H9 (cell line): ENCODE data around the gene KIAA1671. TPM values are rescaled to one million over a fixed set of nuclear protein-coding genes. Genes with fewer than 3 reads are reported as not detected.

Experiments used
- DNase-seq: peaks from one replicate; pipeline ENCODE4 v3.0.0-alpha.2; 2017
- H2AFZ ChIP-seq: one replicate; pipeline ENCODE4 v1.6.1; 2013; ENCODE audit warnings: mild to moderate bottlenecking, low read length, control low read depth, moderate library complexity
- H2AK5ac ChIP-seq: 2 replicates; pipeline ENCODE4 v1.6.1; 2013; ENCODE audit warnings: low read length, control low read depth, mixed read lengths; ENCODE audit not compliant: insufficient read length
- H2BK120ac ChIP-seq: one replicate; pipeline ENCODE4 v1.6.1; 2013; ENCODE audit warnings: low read depth, mild to moderate bottlenecking, low read length, control low read depth, inconsistent platforms; ENCODE audit not compliant: poor library complexity, severe bottlenecking
- H2BK12ac ChIP-seq: 2 replicates; pipeline ENCODE4 v1.6.1; 2013; ENCODE audit warnings: low read length, control low read depth, mixed read lengths, low read depth; ENCODE audit not compliant: insufficient read length
- H2BK15ac ChIP-seq: 2 replicates; pipeline ENCODE4 v1.6.1; 2013; ENCODE audit warnings: low read depth, low read length, control low read depth
- H2BK20ac ChIP-seq: one replicate; pipeline ENCODE4 v1.6.1; 2013; ENCODE audit warnings: low read depth, mild to moderate bottlenecking, low read length, control low read depth, inconsistent platforms; ENCODE audit not compliant: poor library complexity, severe bottlenecking
- H2BK5ac ChIP-seq: 2 replicates; pipeline ENCODE4 v1.6.1; 2013; ENCODE audit warnings: low read length, control low read depth, mixed read lengths; ENCODE audit not compliant: insufficient read length
- H3K14ac ChIP-seq: 2 replicates; pipeline ENCODE4 v1.6.1; 2013; ENCODE audit warnings: low read length, control low read depth; ENCODE audit not compliant: insufficient read depth
- H3K18ac ChIP-seq: 2 replicates; pipeline ENCODE4 v1.6.1; 2013; ENCODE audit warnings: low read depth, mild to moderate bottlenecking, mixed read lengths, low read length, control low read depth; ENCODE audit not compliant: insufficient read length
- H3K23ac ChIP-seq: 2 replicates; pipeline ENCODE4 v1.6.1; 2013; ENCODE audit warnings: low read length, control low read depth, mixed read lengths, low read depth; ENCODE audit not compliant: insufficient read length
- H3K23me2 ChIP-seq: 2 replicates; pipeline ENCODE4 v1.6.1; 2013; ENCODE audit warnings: low read depth, mild to moderate bottlenecking, mixed read lengths, low read length, control low read depth; ENCODE audit not compliant: insufficient read length, poor library complexity, severe bottlenecking
- H3K27ac ChIP-seq: 2 replicates; pipeline ENCODE4 v1.5.1; 2013; ENCODE audit warnings: low read length, control low read depth, mixed read lengths, low read depth; ENCODE audit not compliant: insufficient read length
- H3K27me3 ChIP-seq: 2 replicates; pipeline ENCODE4 v1.6.1; 2013; ENCODE audit warnings: low read length, control low read depth, inconsistent platforms; ENCODE audit not compliant: insufficient read depth
- H3K4ac ChIP-seq: 2 replicates; pipeline ENCODE4 v1.6.1; 2013; ENCODE audit warnings: low read depth, mild to moderate bottlenecking, control low read depth, inconsistent platforms, low read length, moderate library complexity
- H3K4me1 ChIP-seq: 2 replicates; pipeline ENCODE4 v1.6.1; 2013; ENCODE audit warnings: low read length, control low read depth, inconsistent platforms; ENCODE audit not compliant: insufficient read depth
- H3K4me2 ChIP-seq: 2 replicates; pipeline ENCODE4 v1.6.1; 2013; ENCODE audit warnings: low read length, control low read depth, mixed read lengths; ENCODE audit not compliant: insufficient read length, insufficient read depth
- H3K56ac ChIP-seq: 2 replicates; pipeline ENCODE4 v1.6.1; 2013; ENCODE audit warnings: low read depth, mild to moderate bottlenecking, mixed read lengths, low read length, control low read depth; ENCODE audit not compliant: insufficient read length
- H3K79me1 ChIP-seq: 2 replicates; pipeline ENCODE4 v1.6.1; 2013; ENCODE audit warnings: low read depth, mild to moderate bottlenecking, moderate library complexity, low read length, control low read depth, inconsistent platforms; ENCODE audit not compliant: insufficient read depth, poor library complexity, severe bottlenecking
- H3K79me2 ChIP-seq: 2 replicates; pipeline ENCODE4 v1.6.1; 2013; ENCODE audit warnings: low read length, control low read depth, inconsistent platforms; ENCODE audit not compliant: insufficient read depth
- H3K9ac ChIP-seq: 2 replicates; pipeline ENCODE4 v1.6.1; 2013; ENCODE audit warnings: low read length, control low read depth, mixed read lengths; ENCODE audit not compliant: insufficient read length; ENCODE audit errors: extremely low read depth
- H3K9me3 ChIP-seq: one replicate; pipeline ENCODE4 v1.6.1; 2013; ENCODE audit warnings: low read depth, low read length, inconsistent platforms; ENCODE audit not compliant: control insufficient read depth
- H3T11ph ChIP-seq: one replicate; pipeline ENCODE4 v1.6.1; 2013; ENCODE audit warnings: mild to moderate bottlenecking, low read length, control low read depth, inconsistent platforms
- H4K20me1 ChIP-seq: one replicate; pipeline ENCODE4 v1.6.1; 2013; ENCODE audit not compliant: control insufficient read depth, insufficient read length, insufficient read depth
- H4K5ac ChIP-seq: 2 replicates; pipeline ENCODE4 v1.6.1; 2013; ENCODE audit warnings: low read depth, mild to moderate bottlenecking, mixed read lengths, low read length, control low read depth; ENCODE audit not compliant: insufficient read length
- H4K8ac ChIP-seq: replicated peaks from 2 replicates; pipeline ENCODE4 v1.6.1; 2013; ENCODE audit warnings: low read length, control low read depth, mixed read lengths, low read depth; ENCODE audit not compliant: insufficient read length
- H4K91ac ChIP-seq: 2 replicates; pipeline ENCODE4 v1.6.1; 2013; ENCODE audit warnings: low read depth, mild to moderate bottlenecking, moderate library complexity, mixed read lengths, low read length, control low read depth; ENCODE audit not compliant: insufficient read length
- H3K27ac Mint-ChIP-seq, 3 experiments: 2 replicates in 2 of 3; 3 replicates in 1 of 3; pipeline ENCODE4 v1.8.0; 2020 to 2021; ENCODE audit warnings: mixed read lengths in 3 of 3, mild to moderate bottlenecking in 1 of 3, moderate library complexity in 1 of 3
- H3K27me3 Mint-ChIP-seq: 2 replicates; pipeline ENCODE4 v1.8.0; 2021; ENCODE audit warnings: low read depth, mild to moderate bottlenecking, moderate library complexity, mixed read lengths
- H3K36me3 Mint-ChIP-seq, 3 experiments: 2 replicates in 2 of 3; 3 replicates in 1 of 3; pipeline ENCODE4 v1.8.0; 2020 to 2021; ENCODE audit warnings: low read depth in 3 of 3, mixed read lengths in 3 of 3; ENCODE audit not compliant: insufficient read depth in 1 of 3
- H3K4me1 Mint-ChIP-seq, 2 experiments: 2 replicates each; pipeline ENCODE4 v1.8.0; 2020; ENCODE audit warnings: mixed read lengths in 2 of 2
- H3K4me3 Mint-ChIP-seq, 2 experiments: 2 replicates in 1 of 2; 3 replicates in 1 of 2; pipeline ENCODE4 v1.8.0; 2020 to 2021; ENCODE audit warnings: mild to moderate bottlenecking in 2 of 2, mixed read lengths in 2 of 2, moderate library complexity in 1 of 2
- H3K9me3 Mint-ChIP-seq, 2 experiments: 2 replicates in 1 of 2; 3 replicates in 1 of 2; pipeline ENCODE4 v1.8.0; 2020; ENCODE audit warnings: mild to moderate bottlenecking in 2 of 2, mixed read lengths in 2 of 2, moderate library complexity in 1 of 2
- WGBS: extraction: QIAGEN DNeasy Blood & Tissue Kit; methylation state at CpG from one replicate; pipeline ENCODE4 v1.1.7; 2013; ENCODE audit warnings: missing lambda C conversion rate, low lambda C conversion rate, mixed read lengths; ENCODE audit not compliant: insufficient read length; ENCODE audit errors: extremely low coverage; 5-methylcytosine and 5-hydroxymethylcytosine counted together
- total RNA-seq: library from RNA; stranded (reverse); gene quantifications from 2 replicates; pipeline ENCODE4 v1.2.1, GENCODE V29; 2021
- TF ChIP-seq, protein P1 (sequence below): fragments of 200-600 bp; sonication (generic); conservative IDR thresholded peaks from 3 replicates; pipeline ENCODE4 v1.8.0; 2021; ENCODE audit warnings: antibody characterized with exemption, mild to moderate bottlenecking

The KIAA1671 gene
- total RNA-seq, 1 experiment from 2014 or later: 22.6 TPM

DNA sequence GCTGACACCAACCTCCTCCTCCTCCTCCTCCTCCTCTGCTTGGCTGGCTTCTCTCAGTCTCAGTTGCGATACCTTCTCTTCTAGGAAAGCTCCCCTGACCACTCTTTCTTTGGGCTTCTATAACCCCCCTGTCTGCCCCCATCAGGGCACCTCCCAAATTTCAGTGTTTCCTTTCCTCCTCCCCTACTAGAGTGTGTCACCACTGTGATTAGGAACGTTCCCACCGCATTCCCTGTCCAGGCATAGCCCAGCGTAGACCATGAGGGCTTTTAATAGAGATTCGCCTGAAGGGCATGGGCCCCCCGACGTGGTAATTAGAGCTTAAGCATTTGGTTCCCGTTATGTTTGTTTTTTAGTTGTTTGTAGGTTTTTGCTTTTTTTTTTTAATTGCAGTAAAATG lies 65.5 kb downstream of the KIAA1671 start:
- no peak overlapping the region for H2BK20ac ChIP-seq
- no peaks in the 10 kb centered on the region for H3K27me3 ChIP-seq
- no peaks in the 10 kb centered on the region for H3K79me1 ChIP-seq
- WGBS: no CpG with 5 or more reads among the region's 8 CpGs
- no peak overlapping the region for H2BK120ac ChIP-seq
- H3K56ac ChIP-seq: no peak overlapping the region
- H3K23me2 ChIP-seq: no peaks in the 10 kb centered on the region
- no peak overlapping the region for H2BK12ac ChIP-seq
- no peak overlapping the region for H4K8ac ChIP-seq
- H3K4ac ChIP-seq: no peak overlapping the region
- H3K23ac ChIP-seq: no peak overlapping the region
- H3K27ac Mint-ChIP-seq: peak overlapping the region in 2 of 3 experiments; percentile 15 to 89; a peak in 2 of 7 replicates
- H4K5ac ChIP-seq: no peak overlapping the region
- H3K4me1 Mint-ChIP-seq: peaks cover 40 to 48% of the 10 kb centered on the region in 2 experiments
- H2AFZ ChIP-seq: no peak overlapping the region
- no peak for DNase-seq
- H3K9me3 ChIP-seq: no peaks in the 10 kb centered on the region
- no peak overlapping the region for H3K14ac ChIP-seq
- TF ChIP-seq, protein P1, sequence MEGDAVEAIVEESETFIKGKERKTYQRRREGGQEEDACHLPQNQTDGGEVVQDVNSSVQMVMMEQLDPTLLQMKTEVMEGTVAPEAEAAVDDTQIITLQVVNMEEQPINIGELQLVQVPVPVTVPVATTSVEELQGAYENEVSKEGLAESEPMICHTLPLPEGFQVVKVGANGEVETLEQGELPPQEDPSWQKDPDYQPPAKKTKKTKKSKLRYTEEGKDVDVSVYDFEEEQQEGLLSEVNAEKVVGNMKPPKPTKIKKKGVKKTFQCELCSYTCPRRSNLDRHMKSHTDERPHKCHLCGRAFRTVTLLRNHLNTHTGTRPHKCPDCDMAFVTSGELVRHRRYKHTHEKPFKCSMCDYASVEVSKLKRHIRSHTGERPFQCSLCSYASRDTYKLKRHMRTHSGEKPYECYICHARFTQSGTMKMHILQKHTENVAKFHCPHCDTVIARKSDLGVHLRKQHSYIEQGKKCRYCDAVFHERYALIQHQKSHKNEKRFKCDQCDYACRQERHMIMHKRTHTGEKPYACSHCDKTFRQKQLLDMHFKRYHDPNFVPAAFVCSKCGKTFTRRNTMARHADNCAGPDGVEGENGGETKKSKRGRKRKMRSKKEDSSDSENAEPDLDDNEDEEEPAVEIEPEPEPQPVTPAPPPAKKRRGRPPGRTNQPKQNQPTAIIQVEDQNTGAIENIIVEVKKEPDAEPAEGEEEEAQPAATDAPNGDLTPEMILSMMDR: no peak
- H2AK5ac ChIP-seq: no peak overlapping the region
- H3K4me2 ChIP-seq: no peak overlapping the region
- peaks cover 10 to 18% (median 13%) of the 10 kb centered on the region in 3 experiments for H3K36me3 Mint-ChIP-seq
- H3K27me3 Mint-ChIP-seq: no peaks in the 10 kb centered on the region
- no peak overlapping the region for H2BK15ac ChIP-seq
- no peak overlapping the region for H4K91ac ChIP-seq
- H3K18ac ChIP-seq: no peak overlapping the region
- no peak overlapping the region for H3K9ac ChIP-seq
- H3T11ph ChIP-seq: no peak overlapping the region
- no peak overlapping the region for H2BK5ac ChIP-seq
- H3K27ac ChIP-seq: no peak overlapping the region
- H3K9me3 Mint-ChIP-seq: peaks cover 6 to 7% of the 10 kb centered on the region in 2 experiments; a peak in 4 of 5 replicates
- H4K20me1 ChIP-seq: no peaks in the 10 kb centered on the region
- peaks cover 2% of the 10 kb centered on the region; the same call in 1 of the 2 replicates for H3K4me1 ChIP-seq
- no peak overlapping the region for H3K4me3 Mint-ChIP-seq
- H3K79me2 ChIP-seq: no peaks in the 10 kb centered on the region
